ENCODE results near the gene RAB6B.

Gene RAB6B

GRCh38 chr3:133880886-133881455 lies 14.7 kb downstream of the RAB6B start:
- peaks cover 3% of the 10 kb centered on the region for H3K4me1 ChIP-seq (ENCODE audit: control insufficient read depth, insufficient read depth, low read length, poor library complexity, severe bottlenecking)
- H3K27ac ChIP-seq (ENCODE audit: insufficient read depth, low read length, poor library complexity, severe bottlenecking), result no peak overlapping the region
- no peak overlapping the region for H3K4me3 ChIP-seq (ENCODE audit: insufficient read depth, low read depth, low read length, poor library complexity, severe bottlenecking)
- H3K27me3 ChIP-seq (replicated peaks; ENCODE audit: control insufficient read depth, insufficient read depth, low read length, poor library complexity, severe bottlenecking), result no peaks in the 10 kb centered on the region
- no peaks in the 10 kb centered on the region for H3K36me3 ChIP-seq (ENCODE audit: control insufficient read depth, insufficient read depth, low read length)
- no peak for DNase-seq
- H3K9me3 ChIP-seq (ENCODE audit: control insufficient read depth, low read length), result no peaks in the 10 kb centered on the region

- Histone ChIP-seq H3K27me3 (replicated peaks; ENCODE audit: control insufficient read depth, insufficient read depth, low read length, poor library complexity, severe bottlenecking) (no peaks in the 10 kb centered on the region), H3K27ac (ENCODE audit: insufficient read depth, low read length, poor library complexity, severe bottlenecking) (no peak overlapping the region), H3K9me3 (ENCODE audit: control insufficient read depth, low read length) (no peaks in the 10 kb centered on the region), H3K36me3 (ENCODE audit: control insufficient read depth, insufficient read depth, low read length) (no peaks in the 10 kb centered on the region), H3K4me3 (ENCODE audit: insufficient read depth, low read depth, low read length, poor library complexity, severe bottlenecking) (no peak overlapping the region), H3K4me1 (ENCODE audit: control insufficient read depth, insufficient read depth, low read length, poor library complexity, severe bottlenecking) (peaks cover 3% of the 10 kb centered on the region)
- DNase-seq, result peak in 1 of 3 donors; percentile 27
Observed at GRCh38 chr3:133880287-133880686, 15.4 kb downstream of the RAB6B start.

- Histone ChIP-seq H3K9me3 (ENCODE audit: control insufficient read depth, low read length) (no peaks in the 10 kb centered on the region), H3K27me3 (replicated peaks; ENCODE audit: control insufficient read depth, insufficient read depth, low read length, poor library complexity, severe bottlenecking) (no peaks in the 10 kb centered on the region)
Observed at GRCh38 chr3:133878518-133878917, 17.2 kb downstream of the RAB6B start.

GRCh38 chr3:133877221-133877620 lies 18.5 kb downstream of the RAB6B start:
- Histone ChIP-seq H3K27ac (ENCODE audit: insufficient read depth, low read length, poor library complexity, severe bottlenecking) (no peak overlapping the region), H3K4me3 (ENCODE audit: insufficient read depth, low read depth, low read length, poor library complexity, severe bottlenecking) (no peak overlapping the region), H3K4me1 (ENCODE audit: control insufficient read depth, insufficient read depth, low read length, poor library complexity, severe bottlenecking) (peaks cover 3% of the 10 kb centered on the region), H3K27me3 (replicated peaks; ENCODE audit: control insufficient read depth, insufficient read depth, low read length, poor library complexity, severe bottlenecking) (no peaks in the 10 kb centered on the region), H3K9me3 (ENCODE audit: control insufficient read depth, low read length) (no peaks in the 10 kb centered on the region), H3K36me3 (ENCODE audit: control insufficient read depth, insufficient read depth, low read length) (no peaks in the 10 kb centered on the region)
- no peak for DNase-seq

More at GRCh38 chr3:133878518-133878917, 17.2 kb downstream of the RAB6B start:
- Histone ChIP-seq H3K36me3 (ENCODE audit: control insufficient read depth, insufficient read depth, low read length) (no peaks in the 10 kb centered on the region), H3K27ac (ENCODE audit: insufficient read depth, low read length, poor library complexity, severe bottlenecking) (no peak overlapping the region), H3K4me3 (ENCODE audit: insufficient read depth, low read depth, low read length, poor library complexity, severe bottlenecking) (no peak overlapping the region), H3K4me1 (ENCODE audit: control insufficient read depth, insufficient read depth, low read length, poor library complexity, severe bottlenecking) (peaks cover 3% of the 10 kb centered on the region)
- no peak for DNase-seq

- H3K9me3 ChIP-seq (ENCODE audit: control insufficient read depth, low read length), result no peaks in the 10 kb centered on the region
- no peaks in the 10 kb centered on the region for H3K27me3 ChIP-seq (replicated peaks; ENCODE audit: control insufficient read depth, insufficient read depth, low read length, poor library complexity, severe bottlenecking)
- H3K4me1 ChIP-seq (ENCODE audit: control insufficient read depth, insufficient read depth, low read length, poor library complexity, severe bottlenecking), result no peaks in the 10 kb centered on the region
- no peaks in the 10 kb centered on the region for H3K36me3 ChIP-seq (ENCODE audit: control insufficient read depth, insufficient read depth, low read length)
- H3K4me3 ChIP-seq (ENCODE audit: insufficient read depth, low read depth, low read length, poor library complexity, severe bottlenecking), result no peak overlapping the region
- H3K27ac ChIP-seq (ENCODE audit: insufficient read depth, low read length, poor library complexity, severe bottlenecking), result no peak overlapping the region
- no peak for DNase-seq
Observed at GRCh38 chr3:133874761-133875438, 20.8 kb downstream of the RAB6B start.

GRCh38 chr3:133874344-133874743 lies 21.3 kb downstream of the RAB6B start:
- H3K27me3 ChIP-seq (replicated peaks; ENCODE audit: control insufficient read depth, insufficient read depth, low read length, poor library complexity, severe bottlenecking), result no peaks in the 10 kb centered on the region
- no peaks in the 10 kb centered on the region for H3K4me1 ChIP-seq (ENCODE audit: control insufficient read depth, insufficient read depth, low read length, poor library complexity, severe bottlenecking)

GRCh38 chr3:133872781-133873180 lies 22.9 kb downstream of the RAB6B start:
- Histone ChIP-seq H3K9me3 (ENCODE audit: control insufficient read depth, low read length) (no peaks in the 10 kb centered on the region), H3K27ac (ENCODE audit: insufficient read depth, low read length, poor library complexity, severe bottlenecking) (no peak overlapping the region), H3K4me3 (ENCODE audit: insufficient read depth, low read depth, low read length, poor library complexity, severe bottlenecking) (no peak overlapping the region), H3K27me3 (replicated peaks; ENCODE audit: control insufficient read depth, insufficient read depth, low read length, poor library complexity, severe bottlenecking) (no peaks in the 10 kb centered on the region), H3K36me3 (ENCODE audit: control insufficient read depth, insufficient read depth, low read length) (no peaks in the 10 kb centered on the region), H3K4me1 (ENCODE audit: control insufficient read depth, insufficient read depth, low read length, poor library complexity, severe bottlenecking) (no peaks in the 10 kb centered on the region)
- DNase-seq, result no peak

More at GRCh38 chr3:133874344-133874743, 21.3 kb downstream of the RAB6B start:
- H3K36me3 ChIP-seq (ENCODE audit: control insufficient read depth, insufficient read depth, low read length), result no peaks in the 10 kb centered on the region
- DNase-seq, result no peak
- no peak overlapping the region for H3K27ac ChIP-seq (ENCODE audit: insufficient read depth, low read length, poor library complexity, severe bottlenecking)
- no peak overlapping the region for H3K4me3 ChIP-seq (ENCODE audit: insufficient read depth, low read depth, low read length, poor library complexity, severe bottlenecking)
- H3K9me3 ChIP-seq (ENCODE audit: control insufficient read depth, low read length), result no peaks in the 10 kb centered on the region

GRCh38 chr3:133872161-133872560 lies 23.5 kb downstream of the RAB6B start:
- no peak for DNase-seq
- Histone ChIP-seq H3K4me3 (ENCODE audit: insufficient read depth, low read depth, low read length, poor library complexity, severe bottlenecking) (no peak overlapping the region), H3K9me3 (ENCODE audit: control insufficient read depth, low read length) (no peaks in the 10 kb centered on the region), H3K36me3 (ENCODE audit: control insufficient read depth, insufficient read depth, low read length) (no peaks in the 10 kb centered on the region), H3K27me3 (replicated peaks; ENCODE audit: control insufficient read depth, insufficient read depth, low read length, poor library complexity, severe bottlenecking) (peaks cover 3% of the 10 kb centered on the region), H3K27ac (ENCODE audit: insufficient read depth, low read length, poor library complexity, severe bottlenecking) (no peak overlapping the region), H3K4me1 (ENCODE audit: control insufficient read depth, insufficient read depth, low read length, poor library complexity, severe bottlenecking) (no peaks in the 10 kb centered on the region)

- no peaks in the 10 kb centered on the region for H3K9me3 ChIP-seq (ENCODE audit: control insufficient read depth, low read length)
- no peak overlapping the region for H3K4me3 ChIP-seq (ENCODE audit: insufficient read depth, low read depth, low read length, poor library complexity, severe bottlenecking)
- H3K36me3 ChIP-seq (ENCODE audit: control insufficient read depth, insufficient read depth, low read length), result no peaks in the 10 kb centered on the region
- DNase-seq, result no peak
- no peak overlapping the region for H3K27ac ChIP-seq (ENCODE audit: insufficient read depth, low read length, poor library complexity, severe bottlenecking)
- no peaks in the 10 kb centered on the region for H3K4me1 ChIP-seq (ENCODE audit: control insufficient read depth, insufficient read depth, low read length, poor library complexity, severe bottlenecking)
- peaks cover 3% of the 10 kb centered on the region for H3K27me3 ChIP-seq (replicated peaks; ENCODE audit: control insufficient read depth, insufficient read depth, low read length, poor library complexity, severe bottlenecking)
Observed at GRCh38 chr3:133871368-133872090, 24.2 kb downstream of the RAB6B start.

- no peak for DNase-seq
- H3K27me3 ChIP-seq (replicated peaks; ENCODE audit: control insufficient read depth, insufficient read depth, low read length, poor library complexity, severe bottlenecking), result peaks cover 3% of the 10 kb centered on the region
- H3K4me1 ChIP-seq (ENCODE audit: control insufficient read depth, insufficient read depth, low read length, poor library complexity, severe bottlenecking), result no peaks in the 10 kb centered on the region
- H3K4me3 ChIP-seq (ENCODE audit: insufficient read depth, low read depth, low read length, poor library complexity, severe bottlenecking), result no peak overlapping the region
- H3K36me3 ChIP-seq (ENCODE audit: control insufficient read depth, insufficient read depth, low read length), result no peaks in the 10 kb centered on the region
- H3K27ac ChIP-seq (ENCODE audit: insufficient read depth, low read length, poor library complexity, severe bottlenecking), result no peak overlapping the region
- no peaks in the 10 kb centered on the region for H3K9me3 ChIP-seq (ENCODE audit: control insufficient read depth, low read length)
Observed at GRCh38 chr3:133870822-133871221, 24.9 kb downstream of the RAB6B start.
